SK-N-SH (cell line): ENCODE results near the gene TRIOBP. TPM values are rescaled to one million over a fixed set of nuclear protein-coding genes. Genes with fewer than 3 reads are reported as not detected.

ENCODE experiments used
- CTCF ChIA-PET: fragments of 300-600, 350-600 bp; formaldehyde crosslinking; extraction: SDS; loops from one replicate; lab custom pipeline; 2021; lab: Yijun Ruan, JAX
- POLR2A ChIA-PET: fragments of 350-600 bp; sonication (Branson Sonifier 250); formaldehyde crosslinking; extraction: SDS; loops from one replicate; lab custom pipeline; 2020; ENCODE audit warnings: antibody characterized with exemption, inconsistent platforms; lab: Yijun Ruan, JAX
- DNase-seq: peaks from one replicate; pipeline ENCODE4 v3.0.0; 2012
- H2AFZ ChIP-seq: fragments of 200-600 bp; sonication (generic); 2 replicates; pipeline ENCODE4 v1.8.1; 2016; ENCODE audit warnings: antibody characterized with exemption, mild to moderate bottlenecking, low read depth
- H3F3A ChIP-seq: fragments of 200-600 bp; sonication (generic); replicated peaks from 2 replicates; pipeline ENCODE3; 2016; ENCODE audit warnings: antibody characterized with exemption, mild to moderate bottlenecking; ENCODE audit not compliant: insufficient read depth
- H3K27ac ChIP-seq, 2 experiments: fragments of 200-500 bp in 1 of 2; fragments of 200-600 bp in 1 of 2; sonication (Bioruptor generic) in 1 of 2; sonication (generic), shearing (Covaris generic) in 1 of 2; 2 replicates each; pipeline versions ENCODE4 v1.5.1 to v1.6.1; 2014 to 2016; ENCODE audit warnings: low read depth in 2 of 2, inconsistent platforms in 1 of 2, low read length in 1 of 2, mild to moderate bottlenecking in 1 of 2, mixed read lengths in 1 of 2
- H3K27me3 ChIP-seq: fragments of 200-600 bp; sonication (generic), shearing (Covaris generic); 2 replicates; pipeline ENCODE4 v1.6.1; 2016; ENCODE audit warnings: mixed run types; ENCODE audit not compliant: insufficient read depth
- H3K36me3 ChIP-seq, 2 experiments: fragments of 200-500 bp in 1 of 2; fragments of 200-600 bp in 1 of 2; sonication (Bioruptor generic) in 1 of 2; sonication (generic) in 1 of 2; replicated peaks in 1 of 2; 2 replicates each; pipeline versions ENCODE3 to v1.5.1; 2014 to 2016; ENCODE audit warnings: low read length in 1 of 2, mild to moderate bottlenecking in 1 of 2; ENCODE audit not compliant: insufficient read depth in 2 of 2, control insufficient read depth in 1 of 2
- H3K4me1 ChIP-seq, 2 experiments: fragments of 200-500 bp in 1 of 2; fragments of 200-600 bp in 1 of 2; sonication (Bioruptor generic) in 1 of 2; sonication (generic), shearing (Covaris generic) in 1 of 2; 2 replicates each; pipeline versions ENCODE4 v1.5.1 to v1.6.1; 2014 to 2016; ENCODE audit warnings: low read depth in 1 of 2, low read length in 1 of 2, mixed run types in 1 of 2; ENCODE audit not compliant: insufficient read depth in 2 of 2, control insufficient read depth in 1 of 2
- H3K4me2 ChIP-seq: fragments of 200-600 bp; sonication (generic), shearing (Covaris generic); 2 replicates; pipeline ENCODE4 v1.6.1; 2017; ENCODE audit warnings: mixed run types
- H3K4me3 ChIP-seq, 2 experiments: fragments of 200-500 bp in 1 of 2; fragments of 200-600 bp in 1 of 2; sonication (Bioruptor generic) in 1 of 2; sonication (generic), shearing (Covaris generic) in 1 of 2; 2 replicates each; pipeline versions ENCODE4 v1.5.1 to v1.8.1; 2014 to 2016; ENCODE audit warnings: low read depth in 2 of 2, inconsistent platforms in 1 of 2, low read length in 1 of 2, mild to moderate bottlenecking in 1 of 2, mixed read lengths in 1 of 2, moderate library complexity in 1 of 2
- H3K79me2 ChIP-seq: fragments of 200-600 bp; sonication (generic); 2 replicates; pipeline ENCODE4 v1.8.1; 2017; ENCODE audit warnings: mild to moderate bottlenecking; ENCODE audit not compliant: insufficient read depth
- H3K9ac ChIP-seq: fragments of 200-600 bp; sonication (generic); 2 replicates; pipeline ENCODE4 v1.6.1; 2017; ENCODE audit warnings: mixed run types
- H3K9me2 ChIP-seq: fragments of 200-600 bp; sonication (generic); 2 replicates; pipeline ENCODE4 v1.6.1; 2017; ENCODE audit warnings: mixed run types
- H3K9me3 ChIP-seq: fragments of 200-600 bp; sonication (generic); 2 replicates; pipeline ENCODE4 v1.6.1; 2017; ENCODE audit warnings: mixed run types, mild to moderate bottlenecking, moderate library complexity
- H4K20me1 ChIP-seq: fragments of 200-600 bp; sonication (generic); 2 replicates; pipeline ENCODE4 v1.6.1; 2017; ENCODE audit warnings: mild to moderate bottlenecking, mixed run types; ENCODE audit not compliant: insufficient read depth
- EZH2phosphoT487 ChIP-seq: fragments of 200-600 bp; sonication (generic); IDR thresholded peaks from 2 replicates; pipeline ENCODE4 v1.6.1; 2017; ENCODE audit warnings: low read depth, mixed run types, mild to moderate bottlenecking, antibody characterized with exemption, moderate library complexity, borderline replicate concordance
- FOXJ3 ChIP-seq: sonication (generic); formaldehyde crosslinking; IDR thresholded peaks from 2 replicates; pipeline ENCODE4 v1.5.1; 2020; ENCODE audit warnings: mild to moderate bottlenecking, missing genetic modification reagents
- IRF3 ChIP-seq: fragments of 150-350 bp; IDR thresholded peaks from 2 replicates; pipeline ENCODE4 v1.6.1; 2016; ENCODE audit warnings: mild to moderate bottlenecking, low read depth, low read length
- MXI1 ChIP-seq: IDR thresholded peaks from 2 replicates; pipeline ENCODE4 v1.6.1; 2012; ENCODE audit warnings: mild to moderate bottlenecking, low read depth, low read length, improper control_type of control experiment
- PBX3 ChIP-seq: IDR thresholded peaks from 2 replicates; pipeline ENCODE4; 2012
- TAF1 ChIP-seq: IDR thresholded peaks from 2 replicates; pipeline ENCODE4 v1.6.1; 2012; ENCODE audit warnings: low read depth, mild to moderate bottlenecking, low read length, moderate library complexity, borderline replicate concordance
- WGBS: methylation state at CpG from one replicate; pipeline ENCODE4 v1.1.6; 2017; ENCODE audit warnings: low lambda C conversion rate; 5-methylcytosine and 5-hydroxymethylcytosine counted together
- polyA plus RNA-seq, 3 experiments: library from polyadenylated mRNA; depleted of rRNA; stranded (reverse); fragments of >200 nt; gene quantifications; 2 replicates each; pipeline ENCODE4 v1.2.3, GENCODE V29; 2012
- TF ChIP-seq, protein P1 (sequence below): IDR thresholded peaks from 2 replicates; pipeline ENCODE4 v1.4.0; 2012; ENCODE audit warnings: low read depth
- TF ChIP-seq, protein P2 (sequence below): IDR thresholded peaks from 2 replicates; pipeline ENCODE4 v1.4.0; 2012; ENCODE audit warnings: low read depth, borderline replicate concordance

The TRIOBP gene
- polyA plus RNA-seq, 1 of the 3 experiments (the other 2 are of a cell fraction) = 43.6 TPM

- TF ChIP-seq, protein P1, sequence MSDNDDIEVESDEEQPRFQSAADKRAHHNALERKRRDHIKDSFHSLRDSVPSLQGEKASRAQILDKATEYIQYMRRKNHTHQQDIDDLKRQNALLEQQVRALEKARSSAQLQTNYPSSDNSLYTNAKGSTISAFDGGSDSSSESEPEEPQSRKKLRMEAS = peak; percentile 96
- TF ChIP-seq PBX3 (no peak), TAF1 (peak; percentile 86)
These were observed 10.6 kb upstream of the TRIOBP start, which contains the start of gene NOL12 (continued) for GRCh38 chr22:37686002-37686982.

- ChIA-PET CTCF (interaction anchor here (2.5 to 44.3 kb wide), 2 partner anchors 9 to 57 kb away, joined by 8 to 898 read pairs; partner anchors contain the start of gene SH3BP1), POLR2A (no interaction called here)
- DNase-seq = no peak
- Histone ChIP-seq H3K4me1 (peaks cover 0 to 9% of the 10 kb centered on the region in 2 experiments; a peak in 1 of 4 replicates), H3K4me3 (no peak overlapping the region), H3K27ac (no peak overlapping the region), H3K4me2 (no peak overlapping the region), H3F3A (peaks cover 6% of the 10 kb centered on the region), H3K79me2 (peaks cover 20% of the 10 kb centered on the region), H3K9me2 (no peaks in the 10 kb centered on the region), H3K9ac (no peak overlapping the region), H2AFZ (no peak overlapping the region), H3K27me3 (no peaks in the 10 kb centered on the region), H3K9me3 (no peaks in the 10 kb centered on the region), H3K36me3 (peaks cover 12 to 43% of the 10 kb centered on the region in 2 experiments), H4K20me1 (no peaks in the 10 kb centered on the region)
- no peak for TF ChIP-seq FOXJ3 (CRISPR knock-in tag)
- 94% methylated on average over 4 of the region's 7 CpGs for WGBS
These were observed 6.4 kb upstream of the TRIOBP start for GRCh38 chr22:37690407-37690806.

GRCh38 chr22:37690901-37691504 lies 5.8 kb upstream of the TRIOBP start:
- WGBS = 79% methylated on average over 3 of the region's 18 CpGs
- Histone ChIP-seq H3K9me3 (no peaks in the 10 kb centered on the region), H3K27ac (no peak overlapping the region), H3K36me3 (peaks cover 12 to 43% of the 10 kb centered on the region in 2 experiments), H3K79me2 (peaks cover 20% of the 10 kb centered on the region), H3K4me2 (no peak overlapping the region), H3K4me3 (no peak overlapping the region), H4K20me1 (no peaks in the 10 kb centered on the region), H3K9me2 (no peaks in the 10 kb centered on the region), H3K4me1 (peaks cover 1 to 13% of the 10 kb centered on the region in 2 experiments; a peak in 2 of 4 replicates), H2AFZ (no peak overlapping the region), H3K27me3 (no peaks in the 10 kb centered on the region), H3K9ac (no peak overlapping the region), H3F3A (peaks cover 11% of the 10 kb centered on the region)
- TF ChIP-seq IRF3 (no peak), MXI1 (no peak), EZH2phosphoT487 (no peak)
- TF ChIP-seq, protein P2, sequence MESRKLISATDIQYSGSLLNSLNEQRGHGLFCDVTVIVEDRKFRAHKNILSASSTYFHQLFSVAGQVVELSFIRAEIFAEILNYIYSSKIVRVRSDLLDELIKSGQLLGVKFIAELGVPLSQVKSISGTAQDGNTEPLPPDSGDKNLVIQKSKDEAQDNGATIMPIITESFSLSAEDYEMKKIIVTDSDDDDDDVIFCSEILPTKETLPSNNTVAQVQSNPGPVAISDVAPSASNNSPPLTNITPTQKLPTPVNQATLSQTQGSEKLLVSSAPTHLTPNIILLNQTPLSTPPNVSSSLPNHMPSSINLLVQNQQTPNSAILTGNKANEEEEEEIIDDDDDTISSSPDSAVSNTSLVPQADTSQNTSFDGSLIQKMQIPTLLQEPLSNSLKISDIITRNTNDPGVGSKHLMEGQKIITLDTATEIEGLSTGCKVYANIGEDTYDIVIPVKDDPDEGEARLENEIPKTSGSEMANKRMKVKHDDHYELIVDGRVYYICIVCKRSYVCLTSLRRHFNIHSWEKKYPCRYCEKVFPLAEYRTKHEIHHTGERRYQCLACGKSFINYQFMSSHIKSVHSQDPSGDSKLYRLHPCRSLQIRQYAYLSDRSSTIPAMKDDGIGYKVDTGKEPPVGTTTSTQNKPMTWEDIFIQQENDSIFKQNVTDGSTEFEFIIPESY = no peak
- CTCF ChIA-PET = interaction anchor here (2.5 to 44.3 kb wide), 2 partner anchors 9 to 57 kb away, joined by 8 to 898 read pairs; partner anchors contain the start of gene SH3BP1
- DNase-seq = no peak
- POLR2A ChIA-PET = no interaction called here
